HFFc6 (cell line): Measurements from ENCODE around the gene GSTO1. TPM values are rescaled to one million over a fixed set of nuclear protein-coding genes. Genes with fewer than 3 reads are reported as not detected.

Experiments used
- DNase-seq: peaks from one replicate; pipeline ENCODE4 v3.0.0-alpha.2; 2018
- H3K27ac Mint-ChIP-seq: 2 replicates; pipeline ENCODE4 v1.8.0; 2020; ENCODE audit warnings: mild to moderate bottlenecking, mixed read lengths
- H3K27me3 Mint-ChIP-seq: 2 replicates; pipeline ENCODE4 v1.8.0; 2021; ENCODE audit warnings: mild to moderate bottlenecking, moderate library complexity, mixed read lengths; ENCODE audit not compliant: insufficient read depth
- H3K36me3 Mint-ChIP-seq: 2 replicates; pipeline ENCODE4 v1.8.0; 2021; ENCODE audit warnings: low read depth, mixed read lengths
- H3K4me1 Mint-ChIP-seq: 2 replicates; pipeline ENCODE4 v1.8.0; 2020; ENCODE audit warnings: low read depth, mixed read lengths
- H3K4me3 Mint-ChIP-seq: 2 replicates; pipeline ENCODE4 v1.8.0; 2020; ENCODE audit warnings: mild to moderate bottlenecking, moderate library complexity, mixed read lengths
- H3K9me3 Mint-ChIP-seq: 2 replicates; pipeline ENCODE4 v1.8.0; 2020; ENCODE audit warnings: mild to moderate bottlenecking, mixed read lengths
- total RNA-seq, 6 experiments: library from RNA; stranded (reverse); fragmentation: NEBNext Ultra II Directional; extraction: Animal tissue kit (Norgen Biotek cat#: 25700); gene quantifications; 2 replicates in 1 of 6; 3 replicates in 5 of 6; pipeline ENCODE4 v1.2.3, GENCODE V29; 2021
- TF ChIP-seq, protein P1 (sequence below): fragments of 200-600 bp; sonication (generic); IDR thresholded peaks from 2 replicates; pipeline ENCODE4 v1.5.0; 2021; ENCODE audit warnings: antibody characterized with exemption, mild to moderate bottlenecking

The GSTO1 gene
- total RNA-seq, 6 experiments from 2014 or later = 213 to 242 (median 224) TPM

DNA sequence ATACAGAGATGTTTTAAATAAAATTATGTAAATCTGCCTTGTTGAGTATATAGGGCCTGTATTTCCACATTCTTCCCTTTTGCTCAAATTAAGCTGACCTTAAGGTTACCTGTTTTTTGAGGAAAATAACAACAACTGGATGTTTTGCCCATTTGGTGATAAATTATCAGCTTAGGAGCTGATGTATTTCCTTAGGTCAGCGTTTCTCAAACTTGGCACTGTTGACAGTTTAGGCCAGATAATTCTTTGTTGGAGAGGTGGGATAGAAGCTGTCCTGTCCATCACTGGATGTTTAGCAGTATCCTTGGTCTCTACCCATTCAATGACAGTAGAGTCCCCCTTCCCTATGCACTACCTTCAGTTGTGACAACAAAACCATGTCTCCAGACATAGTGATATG is 21.5 kb downstream of the GSTO1 start:
- Mint-ChIP-seq H3K27me3 (no peaks in the 10 kb centered on the region), H3K4me1 (peaks cover 30% of the 10 kb centered on the region), H3K36me3 (no peaks in the 10 kb centered on the region), H3K9me3 (no peaks in the 10 kb centered on the region), H3K27ac (no peak overlapping the region), H3K4me3 (peak overlapping the region; percentile 87; the same call in 1 of the 2 replicates)
- TF ChIP-seq, protein P1, sequence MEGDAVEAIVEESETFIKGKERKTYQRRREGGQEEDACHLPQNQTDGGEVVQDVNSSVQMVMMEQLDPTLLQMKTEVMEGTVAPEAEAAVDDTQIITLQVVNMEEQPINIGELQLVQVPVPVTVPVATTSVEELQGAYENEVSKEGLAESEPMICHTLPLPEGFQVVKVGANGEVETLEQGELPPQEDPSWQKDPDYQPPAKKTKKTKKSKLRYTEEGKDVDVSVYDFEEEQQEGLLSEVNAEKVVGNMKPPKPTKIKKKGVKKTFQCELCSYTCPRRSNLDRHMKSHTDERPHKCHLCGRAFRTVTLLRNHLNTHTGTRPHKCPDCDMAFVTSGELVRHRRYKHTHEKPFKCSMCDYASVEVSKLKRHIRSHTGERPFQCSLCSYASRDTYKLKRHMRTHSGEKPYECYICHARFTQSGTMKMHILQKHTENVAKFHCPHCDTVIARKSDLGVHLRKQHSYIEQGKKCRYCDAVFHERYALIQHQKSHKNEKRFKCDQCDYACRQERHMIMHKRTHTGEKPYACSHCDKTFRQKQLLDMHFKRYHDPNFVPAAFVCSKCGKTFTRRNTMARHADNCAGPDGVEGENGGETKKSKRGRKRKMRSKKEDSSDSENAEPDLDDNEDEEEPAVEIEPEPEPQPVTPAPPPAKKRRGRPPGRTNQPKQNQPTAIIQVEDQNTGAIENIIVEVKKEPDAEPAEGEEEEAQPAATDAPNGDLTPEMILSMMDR = no peak
- no peak for DNase-seq

DNA sequence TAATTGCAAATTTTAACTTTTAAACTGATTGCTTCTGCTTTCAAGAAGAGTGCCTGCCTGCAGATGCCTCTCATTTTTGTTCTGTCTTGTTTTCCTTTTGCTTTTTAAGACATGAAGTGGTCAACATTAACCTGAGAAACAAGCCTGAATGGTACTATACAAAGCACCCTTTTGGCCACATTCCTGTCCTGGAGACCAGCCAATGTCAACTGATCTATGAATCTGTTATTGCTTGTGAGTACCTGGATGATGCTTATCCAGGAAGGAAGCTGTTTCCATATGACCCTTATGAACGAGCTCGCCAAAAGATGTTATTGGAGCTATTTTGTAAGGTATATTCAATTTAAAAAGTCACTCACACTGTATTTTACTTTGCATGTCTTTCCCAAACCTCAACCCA is 23.1 kb downstream of the GSTO1 start:
- Mint-ChIP-seq H3K4me1 (peaks cover 29% of the 10 kb centered on the region), H3K36me3 (no peaks in the 10 kb centered on the region), H3K9me3 (no peaks in the 10 kb centered on the region), H3K27ac (no peak overlapping the region), H3K4me3 (no peak overlapping the region), H3K27me3 (no peaks in the 10 kb centered on the region)
- no peak for DNase-seq
- TF ChIP-seq, protein P1 = no peak

DNA sequence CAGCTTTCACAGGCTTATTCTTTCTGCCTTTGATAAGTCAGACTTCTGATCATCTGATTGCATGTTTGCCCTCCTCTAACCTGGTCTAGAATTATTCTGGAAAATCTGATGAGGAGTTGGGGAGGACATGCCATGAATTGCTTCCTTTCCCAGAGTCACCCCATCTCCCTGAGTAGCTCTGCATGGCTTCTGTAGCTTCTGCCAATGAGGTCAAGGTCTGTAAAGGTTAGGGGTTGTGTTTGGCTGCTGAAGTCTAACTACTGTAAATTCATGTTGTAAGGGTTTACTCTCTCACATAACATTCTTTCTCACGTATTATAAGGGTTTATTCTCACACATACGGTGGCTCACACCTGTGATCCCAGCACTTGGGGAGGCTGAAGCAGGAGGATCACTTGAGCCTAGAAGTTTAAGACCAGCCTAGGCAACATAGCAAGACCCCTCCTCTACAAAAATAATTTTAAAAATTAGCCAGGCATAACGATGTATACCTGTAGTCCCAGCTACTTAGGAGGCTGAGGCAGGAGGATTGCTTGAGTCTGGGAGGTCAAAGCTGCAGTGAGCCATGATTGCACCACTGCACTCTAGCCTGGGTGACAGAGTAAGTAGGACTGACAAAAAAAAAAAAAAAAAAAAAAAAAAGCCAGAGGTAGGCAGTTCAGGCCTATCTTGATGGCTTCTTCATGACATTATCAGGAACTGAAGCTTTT is 25.0 kb downstream of the GSTO1 start:
- H3K36me3 Mint-ChIP-seq = no peaks in the 10 kb centered on the region

DNA sequence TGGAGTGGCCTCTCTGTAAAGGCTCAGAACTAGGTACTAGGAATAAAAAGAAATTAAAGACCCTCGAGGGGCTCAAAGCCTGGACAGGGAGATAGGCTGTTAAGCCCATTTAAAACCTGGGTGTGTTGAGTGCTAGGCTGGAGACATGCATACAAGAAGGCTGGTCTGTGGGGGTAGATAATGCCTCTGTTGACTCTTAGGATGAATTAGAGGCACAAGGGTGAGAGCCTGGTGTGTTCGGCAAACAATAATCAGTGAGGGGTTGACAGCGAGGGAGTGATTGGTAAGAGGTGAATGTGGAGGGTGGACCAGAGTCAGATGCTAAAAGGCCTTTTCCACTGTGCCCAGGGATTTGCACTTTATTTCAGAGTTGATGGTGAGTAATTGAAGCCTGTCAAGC is 27.0 kb downstream of the GSTO1 start:
- Mint-ChIP-seq H3K4me3 (no peak overlapping the region), H3K9me3 (no peaks in the 10 kb centered on the region), H3K27ac (no peak overlapping the region), H3K27me3 (no peaks in the 10 kb centered on the region), H3K4me1 (0 out of 2 replicates have a peak, but pooled peaks cover 4% of the 10 kb centered on the region), H3K36me3 (no peaks in the 10 kb centered on the region; the same call in 1 of the 2 replicates)
- DNase-seq = no peak
- TF ChIP-seq, protein P1 = no peak

More for the DNA sequence above, 25.0 kb downstream of the GSTO1 start:
- TF ChIP-seq, protein P1 = no peak
- no peaks in the 10 kb centered on the region for H3K9me3 Mint-ChIP-seq
- H3K4me1 Mint-ChIP-seq = peaks cover 13% of the 10 kb centered on the region; the same call in 1 of the 2 replicates
- H3K27me3 Mint-ChIP-seq = no peaks in the 10 kb centered on the region
- DNase-seq = no peak
- no peak overlapping the region for H3K27ac Mint-ChIP-seq
- no peak overlapping the region for H3K4me3 Mint-ChIP-seq

DNA sequence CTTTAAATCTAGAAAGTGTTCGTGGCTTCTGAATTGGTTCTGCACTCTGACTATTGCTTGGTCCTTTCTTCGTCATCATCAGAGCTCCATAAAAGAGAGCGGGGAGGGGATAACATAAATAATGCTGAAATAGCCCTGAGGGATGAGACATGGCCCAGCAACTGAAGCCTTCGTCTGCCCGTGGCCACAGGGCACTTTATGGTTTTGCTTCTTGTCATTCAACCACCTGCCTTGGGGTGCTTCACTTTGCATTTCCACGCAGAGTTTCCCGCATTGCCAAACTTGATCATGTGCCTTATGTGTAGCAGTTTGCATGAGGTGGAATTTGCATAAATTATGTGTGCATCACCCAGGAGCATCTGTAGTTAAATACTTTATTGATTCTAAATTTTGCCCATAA is 30.2 kb downstream of the GSTO1 start:
- Mint-ChIP-seq H3K4me1 (peaks cover 21% of the 10 kb centered on the region), H3K9me3 (no peaks in the 10 kb centered on the region), H3K36me3 (no peaks in the 10 kb centered on the region; the same call in 1 of the 2 replicates), H3K4me3 (no peak overlapping the region), H3K27ac (no peak overlapping the region), H3K27me3 (no peaks in the 10 kb centered on the region)
- TF ChIP-seq, protein P1 = no peak
- no peak for DNase-seq
